ENCODE data around the gene C10orf143.
"Not testable (repeated sequence)": the region's sequence is repeated elsewhere in the genome, so short reads cannot be mapped to it uniquely, and the experiment has no call there.

The C10orf143 gene

DNA sequence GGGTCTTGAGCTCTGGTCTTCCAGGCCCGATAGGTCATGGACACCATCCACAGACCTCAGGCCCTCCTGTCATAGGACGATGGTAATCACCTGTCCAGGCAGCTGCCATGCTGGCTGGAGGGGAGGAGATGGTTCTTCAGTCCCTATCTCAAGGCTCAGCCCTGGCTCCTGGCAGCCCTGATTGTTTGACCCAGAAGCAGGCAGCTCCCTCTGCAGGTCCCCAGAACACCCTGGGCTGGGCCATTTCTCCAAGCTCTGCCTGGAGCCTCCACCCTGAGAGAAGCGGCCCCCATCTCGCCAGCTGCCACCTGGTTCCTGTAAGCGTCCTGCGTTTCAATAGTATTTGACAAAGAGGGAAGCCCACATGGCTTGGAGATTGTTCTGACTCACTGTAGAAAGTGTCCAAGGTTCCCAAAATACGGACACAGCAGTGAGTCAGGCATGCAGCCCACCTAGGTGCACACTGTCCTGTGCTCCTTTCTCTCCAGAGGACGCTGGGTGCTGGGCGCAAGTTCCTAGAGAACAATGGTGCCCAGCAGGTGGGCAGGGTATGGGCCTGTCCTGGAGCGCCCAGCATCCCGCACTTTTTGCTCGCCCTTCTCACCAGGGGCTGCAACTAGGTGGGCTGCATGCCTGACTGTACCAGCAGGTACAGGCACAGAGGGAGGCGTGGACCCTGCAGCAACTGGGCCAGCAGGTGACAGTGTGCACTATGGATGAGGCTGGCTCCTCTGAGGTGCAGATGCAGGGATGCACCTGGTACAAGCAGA lies 74.1 kb downstream of the C10orf143 start:
- no peak for DNase-seq (ENCODE audit: low read depth in 2 of 2)

DNA sequence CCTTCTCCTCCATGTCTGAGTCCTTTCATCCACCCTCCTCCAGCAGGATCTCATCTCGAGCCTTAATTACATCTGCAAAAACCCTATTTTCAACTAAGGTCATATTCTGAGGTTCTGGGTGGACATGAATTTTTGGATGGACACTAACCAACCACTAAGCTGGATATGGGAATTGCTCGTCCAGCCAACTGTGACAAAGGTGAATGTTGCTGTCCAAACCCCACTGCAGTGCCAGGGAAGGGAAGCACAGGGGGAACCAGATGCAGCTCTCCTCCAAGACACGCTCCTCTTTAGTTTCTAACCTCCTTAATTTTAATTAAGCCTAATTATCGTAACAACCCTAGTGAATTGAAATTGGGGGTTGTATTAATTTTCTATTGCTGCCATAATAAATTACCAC lies 81.4 kb downstream of the C10orf143 start:
- no peak for DNase-seq (ENCODE audit: low read depth in 2 of 2)

DNA sequence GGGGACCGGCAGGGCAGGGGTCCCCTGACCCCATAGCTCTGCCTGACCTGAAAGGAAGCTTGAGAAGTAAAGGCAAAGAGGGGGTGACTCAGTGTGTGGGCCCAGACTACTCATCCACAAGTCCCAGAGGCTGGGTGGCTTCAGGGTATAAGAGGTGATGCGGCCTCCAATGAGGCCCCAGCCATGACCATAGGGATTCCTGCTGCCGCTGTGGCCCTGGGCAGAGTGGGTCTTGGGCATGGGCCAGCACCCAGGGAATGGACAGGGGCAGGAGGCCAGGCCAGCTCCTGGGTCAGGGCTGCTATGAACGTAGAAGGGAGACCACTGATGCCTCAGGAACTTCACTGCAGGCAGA lies 82.2 kb downstream of the C10orf143 start:
- DNase-seq (ENCODE audit: low read depth in 2 of 2), result no peak

DNA sequence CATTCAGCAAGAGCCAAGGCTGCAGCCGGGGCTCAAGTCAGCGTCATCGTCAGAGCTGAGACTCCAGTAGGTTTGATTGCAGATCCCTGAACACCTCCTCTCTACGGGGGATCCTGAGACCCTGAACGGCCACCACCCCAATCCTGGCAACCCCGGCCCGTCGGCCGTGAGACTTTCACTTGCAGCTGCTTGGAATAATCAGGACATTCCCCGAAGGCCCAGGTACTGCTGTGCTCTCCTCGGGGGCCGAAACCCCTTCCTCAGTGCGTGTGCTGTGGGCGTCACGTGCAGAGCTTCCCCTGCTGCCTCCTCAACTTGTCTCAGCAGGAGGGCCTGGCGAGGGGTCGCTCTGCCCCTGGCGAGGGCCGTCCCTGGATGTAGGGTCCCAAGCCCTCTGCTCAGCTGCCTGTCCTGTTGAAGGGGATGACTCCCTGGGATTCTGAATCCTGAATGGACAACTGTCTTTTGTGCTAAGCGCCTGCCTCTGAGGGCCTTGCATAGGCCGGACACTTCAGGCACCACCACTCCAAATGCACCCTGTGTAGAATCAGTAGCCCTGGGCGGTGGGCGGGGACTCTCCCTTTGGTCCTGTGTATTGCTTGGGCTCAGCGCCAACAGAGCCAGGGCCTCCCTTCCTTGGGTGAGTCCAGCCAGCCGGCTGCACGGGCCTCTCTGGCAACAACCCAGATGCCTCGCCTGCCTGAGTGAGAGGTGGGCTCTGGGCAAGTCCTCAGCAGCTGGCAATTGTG lies 82.7 kb downstream of the C10orf143 start:
- DNase-seq (ENCODE audit: low read depth in 2 of 2), result no peak

DNA sequence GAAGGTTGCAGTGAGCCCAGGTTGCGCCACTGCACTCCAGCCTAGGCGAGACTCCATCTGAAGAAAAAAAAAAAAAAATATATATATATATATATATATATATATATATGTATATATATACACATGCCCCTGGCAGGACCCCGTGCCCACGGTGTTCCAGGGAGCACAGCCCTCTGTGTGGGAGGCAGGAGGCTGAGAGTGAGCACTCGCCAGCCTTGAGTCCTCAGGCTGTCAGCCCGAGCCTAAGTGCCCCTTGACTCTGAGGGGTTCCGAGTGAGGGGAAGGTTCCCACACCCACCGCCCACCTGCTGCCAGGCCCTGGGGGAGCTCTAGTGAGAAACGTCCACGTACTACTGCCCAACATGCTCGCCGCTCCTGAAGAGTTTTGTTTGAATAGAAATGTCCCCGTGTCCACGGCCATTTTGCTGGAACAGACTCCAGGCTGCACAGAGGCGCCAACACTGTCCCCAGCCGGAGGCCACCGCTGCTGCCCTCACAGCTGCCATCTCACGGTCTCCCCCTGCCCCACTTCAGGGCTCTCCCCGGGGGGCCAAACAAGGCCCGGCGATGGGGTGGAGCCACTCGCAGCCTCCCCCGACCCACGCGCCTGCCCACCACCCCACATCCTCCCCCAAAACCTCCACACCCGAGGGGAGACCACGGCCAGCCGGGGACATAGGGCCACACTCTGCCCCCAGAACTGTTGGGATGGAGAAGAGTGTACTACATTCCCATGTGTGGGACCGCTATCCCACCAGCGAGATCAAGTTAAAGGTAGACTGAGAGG lies 83.8 kb downstream of the C10orf143 start:
- DNase-seq (ENCODE audit: low read depth in 2 of 2), result no peak

GRCh38 chr10:130025811-130026485 lies 84.7 kb downstream of the C10orf143 start:
- no peak for DNase-seq (ENCODE audit: low read depth in 2 of 2)

DNA sequence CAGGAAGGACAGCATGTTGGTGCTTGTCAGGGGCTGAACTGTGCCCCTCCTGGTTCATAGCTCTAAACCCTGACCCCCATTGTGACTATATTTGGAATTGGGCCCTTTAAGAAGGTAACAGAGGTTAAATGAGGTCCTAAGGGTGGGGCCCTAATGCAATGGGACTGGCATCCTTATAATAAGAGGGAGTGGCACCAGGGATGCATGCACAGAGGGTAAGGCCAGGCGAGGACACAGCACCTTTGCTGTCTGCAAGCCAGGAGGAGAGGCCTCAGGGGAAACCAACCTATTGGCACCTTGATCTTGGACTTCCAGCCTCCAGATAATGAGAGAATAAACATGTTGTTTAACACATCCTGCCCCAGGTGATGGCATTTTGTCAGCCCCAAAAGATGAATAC lies 85.3 kb downstream of the C10orf143 start:
- DNase-seq (ENCODE audit: low read depth in 2 of 2), result no peak

DNA sequence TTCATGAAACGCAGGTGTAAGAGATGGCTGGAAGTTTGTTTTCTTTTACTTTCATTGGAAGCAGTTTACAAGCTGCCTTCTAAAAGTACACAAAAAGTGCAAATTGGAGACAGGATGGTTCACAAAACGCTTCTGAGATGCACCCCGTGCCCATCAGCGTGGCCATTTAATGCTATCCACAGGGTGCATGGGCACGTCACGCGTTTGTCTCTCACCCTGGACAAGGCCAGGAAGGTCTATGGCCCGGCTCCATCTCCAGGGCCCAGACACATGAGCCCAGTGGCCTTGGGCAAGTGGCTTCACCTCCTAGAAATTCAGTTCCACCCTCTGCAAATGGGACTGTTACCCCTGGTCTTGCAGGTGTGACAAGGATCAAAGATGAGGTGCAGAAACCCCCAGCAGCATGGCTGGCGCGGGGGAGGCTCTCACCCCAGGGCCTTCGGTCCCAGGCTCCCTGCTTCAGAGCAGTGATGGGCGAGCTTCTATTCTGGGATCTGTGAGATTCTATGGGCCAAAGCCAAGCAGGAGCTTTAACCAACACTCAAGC lies 85.8 kb downstream of the C10orf143 start:
- no peak for DNase-seq (ENCODE audit: low read depth in 2 of 2)

- DNase-seq (ENCODE audit: low read depth in 2 of 2), result not testable (repeated sequence)
Observed at GRCh38 chr10:130024326-130024725, 86.3 kb downstream of the C10orf143 start.

GRCh38 chr10:130023454-130024230 lies 87.0 kb downstream of the C10orf143 start:
- no peak for DNase-seq (ENCODE audit: low read depth in 2 of 2)

DNA sequence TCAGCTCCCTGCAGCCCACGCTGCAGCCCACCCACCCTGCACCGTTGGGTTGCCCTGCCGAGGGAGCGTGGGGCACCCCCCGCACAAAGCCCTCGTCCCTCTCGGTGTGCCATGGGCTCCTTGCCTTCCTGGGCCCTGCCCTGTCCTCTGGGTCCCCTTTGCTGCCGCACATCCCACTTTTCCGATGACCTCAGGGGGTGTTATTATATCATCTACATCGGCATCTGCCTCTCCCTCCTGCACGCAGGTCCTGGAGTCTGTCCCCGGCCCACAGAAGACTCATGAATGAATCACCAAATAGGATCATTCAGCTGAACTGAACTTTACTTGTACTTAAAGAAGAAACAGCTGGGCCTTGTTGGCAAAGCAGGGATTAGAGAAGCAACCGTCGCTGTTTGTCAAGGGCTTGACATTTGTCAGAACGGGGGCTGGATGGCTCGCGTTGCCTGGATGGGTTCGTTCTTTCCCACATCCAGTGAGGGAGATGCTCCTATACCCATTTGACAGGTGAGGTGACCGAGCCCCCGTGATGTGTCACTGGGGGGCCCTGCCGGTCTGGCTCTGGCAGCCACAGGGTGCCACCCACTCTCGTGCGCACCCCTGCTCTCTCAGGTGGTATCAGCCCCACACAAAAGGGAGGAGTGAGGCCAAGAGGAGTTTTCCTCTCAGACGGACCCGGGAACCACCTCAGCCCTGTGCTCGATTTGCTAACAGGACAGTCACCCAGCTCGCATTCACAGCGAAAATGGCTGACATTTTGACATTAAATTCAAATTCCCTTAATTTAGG lies 87.9 kb downstream of the C10orf143 start:
- no peak for DNase-seq (ENCODE audit: low read depth in 2 of 2)

DNA sequence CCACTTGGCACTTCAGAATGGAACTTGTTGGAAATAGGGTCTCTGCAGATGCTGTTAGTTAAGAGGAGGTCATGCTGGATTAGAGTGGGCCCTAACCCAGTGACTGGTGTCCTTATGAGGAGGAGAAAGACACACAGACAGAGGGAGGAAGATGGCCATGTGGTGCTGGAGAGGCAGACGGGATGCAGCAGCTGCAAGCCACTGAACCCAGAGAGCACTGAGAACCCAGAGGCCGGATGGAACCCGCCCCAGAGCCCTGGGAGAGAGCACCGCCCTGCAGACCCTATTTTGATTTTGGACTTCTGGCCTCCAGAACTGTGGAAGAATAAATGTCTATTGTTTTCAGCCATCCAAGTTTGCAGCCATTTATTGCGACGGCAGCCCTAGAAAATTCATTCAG lies 88.5 kb downstream of the C10orf143 start:
- no peak for DNase-seq (ENCODE audit: low read depth in 2 of 2)

DNA sequence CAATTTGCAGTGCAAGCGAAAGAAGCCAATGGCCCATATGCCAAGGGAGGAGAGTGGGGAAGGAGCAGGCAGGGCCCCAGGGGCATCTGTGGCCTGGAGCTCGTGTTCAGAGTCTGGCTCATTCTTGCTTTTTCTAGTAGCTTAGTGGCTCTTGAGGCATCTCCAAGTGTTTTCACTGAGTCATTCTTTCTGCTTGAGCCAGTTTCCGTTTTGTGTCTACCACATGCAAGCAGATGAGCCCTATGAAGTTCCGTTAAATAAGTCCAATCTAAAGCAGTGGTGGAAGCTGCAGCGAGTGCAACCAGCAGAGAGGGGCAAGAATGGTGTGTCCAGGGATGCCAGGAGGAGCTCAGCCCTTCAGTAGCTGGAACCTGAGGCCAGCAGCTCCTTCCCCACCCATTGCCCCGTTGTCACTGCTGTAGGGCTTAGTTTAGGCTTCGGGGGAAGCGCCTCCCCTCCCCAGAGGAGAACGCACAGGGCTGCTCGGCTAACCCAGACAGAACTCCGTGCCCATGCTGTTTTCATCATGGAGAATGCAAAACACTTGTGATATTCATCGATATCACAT lies 89.2 kb downstream of the C10orf143 start:
- DNase-seq (ENCODE audit: low read depth in 2 of 2), result no peak

- DNase-seq (ENCODE audit: low read depth in 2 of 2), result no peak
Observed at GRCh38 chr10:130020651-130021382, 89.8 kb downstream of the C10orf143 start.

GRCh38 chr10:130018730-130019185 lies 91.9 kb downstream of the C10orf143 start:
- DNase-seq (ENCODE audit: low read depth in 2 of 2), result no peak

GRCh38 chr10:130018265-130018664 lies 92.4 kb downstream of the C10orf143 start:
- DNase-seq (ENCODE audit: low read depth in 2 of 2), result no peak

GRCh38 chr10:130017631-130018022 lies 93.0 kb downstream of the C10orf143 start:
- no peak for DNase-seq (ENCODE audit: low read depth in 2 of 2)

DNA sequence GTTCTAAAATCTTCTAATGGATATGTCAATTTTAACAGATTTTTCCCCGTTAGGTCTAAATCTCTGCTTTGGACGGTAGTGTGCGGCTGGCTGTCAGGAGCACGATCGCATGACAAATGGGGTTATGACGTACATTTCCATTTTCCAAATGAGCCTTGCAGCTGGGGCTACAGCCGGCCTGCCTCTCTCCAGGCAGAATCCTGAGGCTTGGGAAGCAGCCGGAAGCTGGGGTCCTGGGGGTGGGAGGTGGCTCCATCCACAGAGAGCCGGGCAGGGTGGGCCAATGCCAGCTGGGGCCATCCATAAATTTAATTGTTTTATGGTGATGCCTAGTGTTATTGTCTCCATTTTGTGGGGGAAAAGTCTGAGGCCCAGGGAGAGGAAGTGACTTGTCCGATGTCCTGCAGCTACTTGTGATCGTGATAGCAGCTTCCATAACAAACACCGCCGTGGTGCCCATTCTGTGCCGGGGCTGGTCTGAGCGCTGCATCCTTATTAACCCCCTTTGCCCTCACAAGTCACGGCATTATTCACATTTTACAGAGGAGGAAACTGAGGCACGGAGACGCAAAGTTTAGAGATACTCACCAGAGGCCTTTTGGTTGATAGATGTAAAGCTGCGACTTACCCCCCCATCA lies 93.5 kb downstream of the C10orf143 start:
- DNase-seq (ENCODE audit: low read depth in 2 of 2), result no peak

Data from activated CD8-positive, alpha-beta memory T cell treated with anti-CD3 and anti-CD28 coated beads for 4 hours (primary cell).